Hepatocyte (in vitro differentiated cells): ENCODE measurements around the gene MPDZ. TPM values are rescaled to one million over a fixed set of nuclear protein-coding genes. Genes with fewer than 3 reads are reported as not detected.

Experiments
- DNase-seq: peaks from one replicate; pipeline ENCODE4 v3.0.0-alpha.2; 2016; ENCODE audit warnings: low spot score
- H2AFZ ChIP-seq: fragments of 200-600 bp; sonication (generic); 2 replicates; pipeline ENCODE4 v1.6.0; 2016; ENCODE audit warnings: antibody characterized with exemption, mild to moderate bottlenecking
- H3K27ac ChIP-seq: fragments of 200-600 bp; sonication (generic); 2 replicates; pipeline ENCODE4 v1.5.1; 2016; ENCODE audit warnings: mild to moderate bottlenecking
- H3K27me3 ChIP-seq: fragments of 200-600 bp; sonication (generic); 2 replicates; pipeline ENCODE4 v1.6.1; 2016
- H3K36me3 ChIP-seq: fragments of 200-600 bp; sonication (generic); replicated peaks from 2 replicates; pipeline ENCODE4 v1.5.1; 2016; ENCODE audit warnings: low read depth; ENCODE audit not compliant: insufficient read depth
- H3K4me1 ChIP-seq: fragments of 200-600 bp; sonication (generic); 2 replicates; pipeline ENCODE4 v1.5.1; 2016; ENCODE audit warnings: mild to moderate bottlenecking, moderate library complexity; ENCODE audit not compliant: insufficient read depth
- H3K4me2 ChIP-seq: fragments of 200-600 bp; sonication (generic); 2 replicates; pipeline ENCODE4 v1.6.0; 2016
- H3K4me3 ChIP-seq: fragments of 200-600 bp; sonication (generic); 2 replicates; pipeline ENCODE4 v1.5.1; 2016; ENCODE audit warnings: mild to moderate bottlenecking
- H3K79me2 ChIP-seq: fragments of 200-600 bp; sonication (generic); 2 replicates; pipeline ENCODE4 v1.6.0; 2017; ENCODE audit warnings: mild to moderate bottlenecking
- H3K9me2 ChIP-seq: fragments of 200-600 bp; sonication (generic); replicated peaks from 2 replicates; pipeline ENCODE4 v1.6.0; 2017; ENCODE audit warnings: mild to moderate bottlenecking; ENCODE audit not compliant: insufficient read depth
- H3K9me3 ChIP-seq: fragments of 200-600 bp; sonication (generic); 2 replicates; pipeline ENCODE4 v1.5.1; 2016; ENCODE audit warnings: low read depth, mild to moderate bottlenecking
- H4K20me1 ChIP-seq: fragments of 200-600 bp; sonication (generic); 2 replicates; pipeline ENCODE4 v1.6.0; 2016; ENCODE audit warnings: mild to moderate bottlenecking; ENCODE audit not compliant: insufficient read depth, poor library complexity, severe bottlenecking
- CTCF ChIP-seq: fragments of 200-600 bp; sonication (generic); IDR thresholded peaks from 2 replicates; pipeline ENCODE4 v1.5.1; 2016; ENCODE audit warnings: antibody characterized with exemption, mild to moderate bottlenecking; ENCODE audit not compliant: poor library complexity
- EZH2 ChIP-seq: fragments of 200-600 bp; sonication (generic); IDR thresholded peaks from 2 replicates; pipeline ENCODE4 v1.6.1; 2016; ENCODE audit warnings: antibody characterized with exemption, mild to moderate bottlenecking, borderline replicate concordance
- EZH2phosphoT487 ChIP-seq: fragments of 200-600 bp; sonication (generic); IDR thresholded peaks from one replicate; pipeline ENCODE4 v1.6.1; 2018; ENCODE audit warnings: antibody characterized with exemption, mild to moderate bottlenecking, low read depth, moderate library complexity; ENCODE audit not compliant: unreplicated experiment, severe bottlenecking
- WGBS: methylation state at CpG from one replicate; pipeline ENCODE4 v1.1.6; 2016; ENCODE audit warnings: low lambda C conversion rate; ENCODE audit errors: missing lambda C conversion rate; 5-methylcytosine and 5-hydroxymethylcytosine counted together
- polyA plus RNA-seq: library from polyadenylated mRNA; unstranded; fragments of >200 nt; fragmentation: Nextera tagmentation; extraction: Ambion mirVana; gene quantifications from 2 replicates; pipeline ENCODE4 v1.2.1, GENCODE V29; 2016
- total RNA-seq: library from RNA; depleted of rRNA; stranded (reverse); fragments of >200 nt; gene quantifications from 2 replicates; pipeline ENCODE4 v1.2.3, GENCODE V29; 2014

Gene MPDZ
- total and polyA plus RNA-seq, 2 experiments from 2014 or later: 16.7 to 45.5 TPM

- TF ChIP-seq CTCF: no peak
- TF ChIP-seq EZH2: no peak
- no peak for TF ChIP-seq EZH2phosphoT487
- no peaks in the 10 kb centered on the region for H3K4me1 ChIP-seq
- no peak overlapping the region for H3K27ac ChIP-seq
- H3K4me2 ChIP-seq: no peak overlapping the region
- no peaks in the 10 kb centered on the region for H3K9me3 ChIP-seq
- 76% methylated on average over 3 of the region's 3 CpGs for WGBS
- H3K9me2 ChIP-seq: no peaks in the 10 kb centered on the region
- H3K36me3 ChIP-seq: no peaks in the 10 kb centered on the region
- no peak overlapping the region for H3K4me3 ChIP-seq
- H4K20me1 ChIP-seq: no peaks in the 10 kb centered on the region
- no peaks in the 10 kb centered on the region for H3K79me2 ChIP-seq
- DNase-seq: peak; percentile 26
- no peak overlapping the region for H2AFZ ChIP-seq
- no peaks in the 10 kb centered on the region for H3K27me3 ChIP-seq
These were observed 73.7 kb downstream of the MPDZ start for GRCh38 chr9:13205824-13206223.

- no peak for TF ChIP-seq CTCF
- TF ChIP-seq EZH2: no peak
- no peak for TF ChIP-seq EZH2phosphoT487
- no peak for DNase-seq
These were observed 89.5 kb downstream of the MPDZ start for GRCh38 chr9:13190040-13190439.

GRCh38 chr9:13189362-13189761 lies 90.1 kb downstream of the MPDZ start:
- Histone ChIP-seq H3K4me2 (no peak overlapping the region), H3K9me2 (no peaks in the 10 kb centered on the region), H3K4me3 (no peak overlapping the region), H3K79me2 (no peaks in the 10 kb centered on the region), H4K20me1 (no peaks in the 10 kb centered on the region), H3K4me1 (no peaks in the 10 kb centered on the region), H3K36me3 (no peaks in the 10 kb centered on the region), H3K9me3 (no peaks in the 10 kb centered on the region), H3K27me3 (no peaks in the 10 kb centered on the region), H3K27ac (no peak overlapping the region), H2AFZ (no peak overlapping the region)
- no peak for DNase-seq
- TF ChIP-seq CTCF (no peak), EZH2phosphoT487 (no peak), EZH2 (no peak)

More at GRCh38 chr9:13190040-13190439, 89.5 kb downstream of the MPDZ start:
- Histone ChIP-seq H3K4me1 (no peaks in the 10 kb centered on the region), H3K36me3 (no peaks in the 10 kb centered on the region), H3K79me2 (no peaks in the 10 kb centered on the region), H3K4me3 (no peak overlapping the region), H3K4me2 (no peak overlapping the region), H4K20me1 (no peaks in the 10 kb centered on the region), H3K27ac (no peak overlapping the region), H3K27me3 (no peaks in the 10 kb centered on the region), H2AFZ (no peak overlapping the region), H3K9me3 (no peaks in the 10 kb centered on the region), H3K9me2 (no peaks in the 10 kb centered on the region)
- 89% methylated on average over 4 of the region's 4 CpGs for WGBS

- TF ChIP-seq EZH2phosphoT487: no peak
- TF ChIP-seq CTCF: no peak
- no peak for TF ChIP-seq EZH2
- 93% methylated on average over 5 of the region's 5 CpGs for WGBS
- H3K9me2 ChIP-seq: no peaks in the 10 kb centered on the region
- no peaks in the 10 kb centered on the region for H3K27me3 ChIP-seq
- H3K4me2 ChIP-seq: no peak overlapping the region
- H3K27ac ChIP-seq: no peak overlapping the region
- no peaks in the 10 kb centered on the region for H3K79me2 ChIP-seq
- no peak overlapping the region for H3K4me3 ChIP-seq
- no peaks in the 10 kb centered on the region for H3K4me1 ChIP-seq
- no peaks in the 10 kb centered on the region for H3K36me3 ChIP-seq
- no peaks in the 10 kb centered on the region for H4K20me1 ChIP-seq
- H2AFZ ChIP-seq: no peak overlapping the region
- no peaks in the 10 kb centered on the region for H3K9me3 ChIP-seq
- DNase-seq: no peak
These were observed 92.7 kb downstream of the MPDZ start for GRCh38 chr9:13186774-13187173.
